Ascending aorta (tissue), 2 donors: Measurements from ENCODE around the gene MAML3. TPM values are rescaled to one million over a fixed set of nuclear protein-coding genes. Genes with fewer than 3 reads are reported as not detected.

Experiments
- DNase-seq, 2 donors: peaks; one replicate each; pipeline ENCODE4 v3.0.0-alpha.2; 2019; ENCODE audit warnings: low spot score in 2 of 2
- H3K27ac ChIP-seq, 2 donors: fragments of 200-600 bp; sonication (generic); one replicate each; pipeline ENCODE4 v1.5.1; 2016 to 2017; ENCODE audit warnings: mild to moderate bottlenecking in 1 of 2
- H3K27me3 ChIP-seq: fragments of 200-600 bp; sonication (generic); one replicate; pipeline ENCODE4 v1.5.1; 2017
- H3K36me3 ChIP-seq, 2 donors: fragments of 200-600 bp; sonication (generic); one replicate each; pipeline ENCODE4 v1.5.1; 2016
- H3K4me1 ChIP-seq, 2 donors: fragments of 200-600 bp; sonication (generic); one replicate each; pipeline ENCODE4 v1.5.1; 2016 to 2017; ENCODE audit warnings: mild to moderate bottlenecking in 1 of 2
- H3K4me3 ChIP-seq, 2 donors: fragments of 200-600 bp; sonication (generic); one replicate each; pipeline ENCODE4 v1.5.1; 2016 to 2017; ENCODE audit warnings: mild to moderate bottlenecking in 1 of 2
- H3K9me3 ChIP-seq, 2 donors: fragments of 200-600 bp; sonication (generic); one replicate each; pipeline ENCODE4 v1.5.1; 2016
- intact Hi-C: fragments of 100-400 bp; cut with DNase I; formaldehyde crosslinking; loops from one replicate; pipeline ENCODE4 v1.15.1; 2023
- total RNA-seq: library from RNA; depleted of rRNA; stranded (reverse); fragments of >200 nt; gene quantifications from one replicate; pipeline ENCODE4 v1.1.0, GENCODE V29; 2016
- TF ChIP-seq, protein P1 (sequence below), 3 experiments: fragments of 200-600 bp in 2 of 3; fragments of 450-650 bp in 1 of 3; sonication (generic) in 2 of 3; IDR thresholded peaks; one replicate each; pipeline ENCODE4 v1.5.1; 2016 to 2019; ENCODE audit warnings: antibody characterized with exemption in 3 of 3, mild to moderate bottlenecking in 1 of 3, moderate library complexity in 1 of 3

Gene MAML3
- total RNA-seq, 1 donor from 2014 or later: 4.7 TPM

DNA sequence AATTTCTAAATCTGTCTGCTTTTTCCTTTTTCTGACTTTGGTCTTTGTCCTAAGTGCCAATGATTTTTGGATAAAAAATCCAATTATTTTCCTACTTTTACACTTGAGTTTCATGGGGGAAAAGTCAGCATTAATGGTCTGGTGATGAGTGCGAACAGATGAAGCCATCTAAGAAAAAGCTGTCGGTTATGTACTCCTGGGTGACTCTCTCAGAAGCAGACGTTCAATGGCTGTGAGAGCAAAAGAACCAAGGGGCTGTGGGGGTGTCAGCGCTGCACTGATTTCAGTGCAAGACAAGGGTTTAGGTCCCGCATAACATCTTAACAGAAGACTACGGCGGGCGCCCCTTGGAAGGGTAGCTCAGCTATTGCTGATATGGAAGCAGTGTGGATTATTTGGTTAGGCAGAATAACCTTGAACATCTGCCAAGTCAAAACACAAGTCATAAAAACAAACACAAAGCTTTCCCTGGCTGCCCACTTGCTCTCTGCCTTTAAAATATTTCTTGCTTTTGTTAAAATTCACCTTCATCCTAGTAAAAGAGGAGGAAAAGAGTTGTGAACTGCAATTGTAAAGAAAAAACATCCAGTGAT is 240.5 kb downstream of the MAML3 start:
- H3K27ac ChIP-seq: peak overlapping the region in 1 of 2 donors; percentile 53
- TF ChIP-seq, protein P1, sequence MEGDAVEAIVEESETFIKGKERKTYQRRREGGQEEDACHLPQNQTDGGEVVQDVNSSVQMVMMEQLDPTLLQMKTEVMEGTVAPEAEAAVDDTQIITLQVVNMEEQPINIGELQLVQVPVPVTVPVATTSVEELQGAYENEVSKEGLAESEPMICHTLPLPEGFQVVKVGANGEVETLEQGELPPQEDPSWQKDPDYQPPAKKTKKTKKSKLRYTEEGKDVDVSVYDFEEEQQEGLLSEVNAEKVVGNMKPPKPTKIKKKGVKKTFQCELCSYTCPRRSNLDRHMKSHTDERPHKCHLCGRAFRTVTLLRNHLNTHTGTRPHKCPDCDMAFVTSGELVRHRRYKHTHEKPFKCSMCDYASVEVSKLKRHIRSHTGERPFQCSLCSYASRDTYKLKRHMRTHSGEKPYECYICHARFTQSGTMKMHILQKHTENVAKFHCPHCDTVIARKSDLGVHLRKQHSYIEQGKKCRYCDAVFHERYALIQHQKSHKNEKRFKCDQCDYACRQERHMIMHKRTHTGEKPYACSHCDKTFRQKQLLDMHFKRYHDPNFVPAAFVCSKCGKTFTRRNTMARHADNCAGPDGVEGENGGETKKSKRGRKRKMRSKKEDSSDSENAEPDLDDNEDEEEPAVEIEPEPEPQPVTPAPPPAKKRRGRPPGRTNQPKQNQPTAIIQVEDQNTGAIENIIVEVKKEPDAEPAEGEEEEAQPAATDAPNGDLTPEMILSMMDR (IDR thresholded peaks at IDR 0.05): no peak
- intact Hi-C loops: no loop called here
- H3K4me3 ChIP-seq: peak overlapping the region; percentile 21 to 32
- peaks cover 0 to 26% of the 10 kb centered on the region in 2 donors for H3K4me1 ChIP-seq
- H3K27me3 ChIP-seq: no peaks in the 10 kb centered on the region
- DNase-seq: no peak
- no peaks in the 10 kb centered on the region for H3K36me3 ChIP-seq
- H3K9me3 ChIP-seq: no peaks in the 10 kb centered on the region

DNA sequence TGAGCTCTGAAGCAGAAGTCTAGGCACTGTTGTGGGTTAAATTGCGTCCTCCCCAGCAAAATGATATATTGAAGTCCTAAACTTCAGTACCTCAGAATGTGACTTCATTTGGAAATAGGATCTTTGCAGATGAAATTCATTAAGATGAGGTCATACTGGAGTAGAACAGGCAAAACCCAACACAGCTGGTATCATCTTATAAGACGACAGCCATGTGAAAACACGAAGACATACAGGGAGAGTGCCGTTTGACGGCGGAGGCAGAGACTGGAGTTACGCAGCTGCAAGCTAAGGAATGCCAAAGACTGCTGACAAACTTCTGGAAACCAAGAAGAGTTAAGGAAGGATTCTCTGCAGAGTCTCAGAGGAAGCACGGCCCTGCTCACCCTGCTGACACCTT is 241.5 kb downstream of the MAML3 start:
- H3K36me3 ChIP-seq: no peaks in the 10 kb centered on the region
- H3K9me3 ChIP-seq: no peaks in the 10 kb centered on the region
- intact Hi-C loops: no loop called here
- no peaks in the 10 kb centered on the region for H3K27me3 ChIP-seq
- peaks cover 0 to 26% of the 10 kb centered on the region in 2 donors for H3K4me1 ChIP-seq
- no peak overlapping the region for H3K27ac ChIP-seq
- no peak for DNase-seq
- no peak overlapping the region for H3K4me3 ChIP-seq
- TF ChIP-seq, protein P1 (IDR thresholded peaks at IDR 0.05): no peak

DNA sequence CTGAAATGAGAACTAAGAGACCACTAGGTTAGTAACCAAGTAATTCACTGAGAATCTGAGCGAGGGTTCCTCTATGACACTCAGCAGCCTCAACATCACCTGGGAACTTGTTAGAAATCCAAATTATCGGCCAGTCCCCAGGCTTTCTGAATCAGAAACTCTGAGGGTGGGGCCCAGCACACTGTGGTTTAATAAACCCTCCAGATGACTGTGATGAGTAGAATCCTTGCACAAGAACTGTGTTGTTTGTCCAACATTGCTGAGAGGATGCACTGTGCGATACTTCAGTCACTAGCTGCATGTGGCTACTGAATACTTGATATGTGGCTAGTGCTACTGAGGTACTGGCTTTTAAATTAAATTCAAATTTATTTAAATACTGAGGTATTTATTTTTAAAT is 243.9 kb downstream of the MAML3 start:
- H3K36me3 ChIP-seq: no peaks in the 10 kb centered on the region
- TF ChIP-seq, protein P1 (IDR thresholded peaks at IDR 0.05): no peak

GRCh38 chr4:139908636-139909437 is 245.1 kb downstream of the MAML3 start:
- Histone ChIP-seq H3K9me3 (no peaks in the 10 kb centered on the region), H3K27me3 (no peaks in the 10 kb centered on the region), H3K4me3 (no peak overlapping the region), H3K4me1 (peaks cover 0 to 21% of the 10 kb centered on the region in 2 donors), H3K27ac (no peak overlapping the region), H3K36me3 (no peaks in the 10 kb centered on the region)
- intact Hi-C loops: no loop called here
- TF ChIP-seq, protein P1 (IDR thresholded peaks at IDR 0.05): no peak
- no peak for DNase-seq

More for the DNA sequence above, 243.9 kb downstream of the MAML3 start:
- Histone ChIP-seq H3K9me3 (no peaks in the 10 kb centered on the region), H3K4me3 (no peak overlapping the region), H3K4me1 (peaks cover 0 to 34% of the 10 kb centered on the region in 2 donors), H3K27me3 (no peaks in the 10 kb centered on the region), H3K27ac (no peak overlapping the region)
- intact Hi-C loops: no loop called here
- peak in 1 of 2 donors; percentile 19 for DNase-seq

DNA sequence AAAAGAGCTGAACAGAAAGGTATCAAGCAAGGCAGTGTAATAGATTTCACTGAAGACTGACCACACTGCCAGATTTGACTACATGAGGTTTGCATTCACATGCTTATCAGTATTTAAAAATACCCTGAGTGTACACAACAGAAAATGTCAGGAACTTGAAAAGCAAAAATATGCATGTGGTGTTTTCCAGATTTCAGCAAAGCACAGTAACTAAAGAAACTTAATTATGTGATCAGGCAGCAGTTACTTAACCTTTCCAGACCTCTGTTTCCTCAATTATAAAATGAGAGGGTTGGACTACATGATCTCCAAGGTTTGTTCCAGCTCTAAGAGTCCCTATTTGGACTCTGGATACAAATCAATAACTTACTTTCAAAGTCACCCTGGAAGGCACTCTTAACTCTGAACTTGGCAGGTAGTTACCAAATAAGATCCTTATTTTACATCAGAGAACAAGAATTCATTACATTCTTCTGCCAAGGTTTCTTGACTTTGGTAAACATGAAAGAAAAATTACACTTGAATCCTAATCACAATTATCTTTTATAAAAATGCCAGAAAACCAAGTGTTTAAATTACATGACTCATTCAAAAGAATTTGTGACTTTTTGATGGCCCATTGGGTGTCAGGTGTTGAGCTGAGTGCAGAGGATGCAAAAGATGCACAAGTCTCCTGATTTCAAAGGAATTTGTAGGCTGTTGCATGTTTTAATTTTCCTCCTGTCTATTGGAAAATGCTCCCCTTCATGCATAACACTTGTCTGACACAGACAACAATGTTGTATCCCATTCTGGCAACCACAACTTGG is 246.8 kb downstream of the MAML3 start:
- no peak overlapping the region for H3K4me3 ChIP-seq
- peaks cover 0 to 8% of the 10 kb centered on the region in 2 donors for H3K4me1 ChIP-seq
- TF ChIP-seq, protein P1 (IDR thresholded peaks at IDR 0.05): no peak
- H3K36me3 ChIP-seq: no peaks in the 10 kb centered on the region
- DNase-seq: no peak
- intact Hi-C loops: no loop called here
- H3K27me3 ChIP-seq: no peaks in the 10 kb centered on the region
- no peak overlapping the region for H3K27ac ChIP-seq
- no peaks in the 10 kb centered on the region for H3K9me3 ChIP-seq
